HG03575 (cell line): ENCODE measurements around the gene GTF2IRD2.
"Not testable (repeated sequence)": the region's sequence is repeated elsewhere in the genome, so short reads cannot be mapped to it uniquely, and the experiment has no call there.

ENCODE experiments used
- ATAC-seq: cut with Tn5 transposase; IDR thresholded peaks from one replicate; pipeline ENCODE4 v1.9.1; 2021; ENCODE audit not compliant: unreplicated experiment, insufficient number of reproducible peaks, low FRiP score; ENCODE audit errors: extremely low read depth

The GTF2IRD2 gene

DNA sequence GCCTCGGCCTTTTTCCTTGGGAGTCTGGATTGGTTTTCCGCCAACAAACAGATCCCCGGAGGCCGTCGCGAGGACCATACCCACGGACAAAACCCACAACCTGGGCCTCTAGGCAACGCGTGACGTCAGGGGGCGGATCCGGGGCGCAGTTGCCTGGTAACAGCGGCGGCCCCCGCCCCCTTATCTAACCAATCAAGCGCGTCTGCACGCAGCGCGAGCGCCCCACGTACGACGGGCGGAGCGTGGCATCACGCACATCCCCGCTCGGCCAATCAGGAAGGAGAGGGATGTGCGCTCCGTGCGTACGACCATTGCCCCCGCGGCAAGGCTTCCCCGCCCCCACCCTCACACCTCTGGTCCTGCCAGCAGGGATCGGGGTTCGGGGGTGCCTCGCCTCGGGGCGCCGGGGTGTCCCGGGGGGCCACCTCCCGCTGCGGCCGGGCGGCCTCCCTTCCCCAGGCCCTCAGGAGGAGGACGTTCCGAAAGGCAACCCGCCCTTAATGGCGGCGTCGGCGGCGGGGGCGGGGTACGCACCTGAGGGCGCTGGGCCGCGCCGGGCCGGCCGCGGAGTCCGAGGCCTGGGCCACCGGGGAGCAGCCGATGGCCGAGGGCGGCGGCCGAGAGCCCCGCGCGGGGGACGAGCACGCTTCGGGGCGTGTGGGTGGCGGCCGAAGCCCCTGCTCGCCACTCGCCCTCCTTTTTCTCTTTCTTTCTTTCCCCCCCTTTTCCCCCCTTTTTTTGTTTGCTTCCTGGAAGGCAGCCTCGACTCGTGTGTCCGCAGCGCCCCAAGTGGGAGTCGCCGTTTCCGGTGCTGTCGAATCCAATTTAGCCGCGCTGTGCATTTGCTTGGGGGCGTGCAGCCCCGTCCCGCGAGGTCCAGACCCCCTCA lies at the start of gene GTF2IRD2:
GTF2IRD2 (minus strand) TSS at position 773 of the 889 bp plus-strand sequence. CDS start 15,227 bp downstream, outside the sequence.
- not testable (repeated sequence) for ATAC-seq

DNA sequence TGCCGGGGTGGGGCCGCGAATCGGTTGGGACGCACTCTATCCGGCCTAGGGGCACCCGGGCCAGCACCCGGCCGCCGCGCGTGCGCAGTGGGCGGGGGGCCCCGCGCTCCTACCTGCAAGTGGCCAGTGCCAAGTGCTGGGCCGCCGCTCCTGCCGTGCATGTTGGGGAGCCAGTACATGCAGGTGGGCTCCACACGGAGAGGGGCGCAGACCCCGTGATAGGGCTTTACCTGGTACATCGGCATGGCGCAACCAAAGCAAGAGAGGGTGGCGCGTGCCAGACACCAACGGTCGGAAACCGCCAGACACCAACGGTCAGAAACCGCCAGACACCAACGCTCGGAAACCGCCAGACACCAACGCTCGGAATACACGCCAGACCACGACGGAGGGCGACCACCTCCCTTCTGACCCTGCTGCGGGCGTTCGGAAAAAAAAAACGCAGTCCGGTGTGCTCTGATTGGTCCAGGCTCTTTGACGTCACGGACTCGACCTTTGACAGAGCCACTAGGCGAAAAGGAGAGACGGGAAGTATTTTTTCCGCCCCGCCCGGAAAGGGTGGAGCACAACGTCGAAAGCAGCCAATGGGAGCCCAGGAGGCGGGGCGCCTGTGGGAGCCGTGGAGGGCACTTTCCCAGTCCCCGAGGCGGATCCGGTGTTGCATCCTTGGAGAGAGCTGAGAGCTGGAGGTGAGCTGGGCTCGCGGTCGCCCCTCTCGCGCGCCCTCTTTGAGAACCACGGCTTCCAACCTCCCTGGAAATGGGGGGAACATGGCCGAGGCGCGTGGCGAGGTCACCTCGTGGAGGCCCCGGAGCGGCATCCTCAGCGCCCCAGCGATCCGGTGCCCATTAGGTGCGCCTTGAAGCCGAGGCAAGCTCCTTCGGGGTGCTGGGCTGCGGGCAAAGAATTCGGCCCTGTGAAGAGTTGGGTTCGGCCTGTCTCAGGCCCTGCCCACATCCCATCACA lies 39.0 kb upstream of the GTF2IRD2 start:
- not testable (repeated sequence) for ATAC-seq

DNA sequence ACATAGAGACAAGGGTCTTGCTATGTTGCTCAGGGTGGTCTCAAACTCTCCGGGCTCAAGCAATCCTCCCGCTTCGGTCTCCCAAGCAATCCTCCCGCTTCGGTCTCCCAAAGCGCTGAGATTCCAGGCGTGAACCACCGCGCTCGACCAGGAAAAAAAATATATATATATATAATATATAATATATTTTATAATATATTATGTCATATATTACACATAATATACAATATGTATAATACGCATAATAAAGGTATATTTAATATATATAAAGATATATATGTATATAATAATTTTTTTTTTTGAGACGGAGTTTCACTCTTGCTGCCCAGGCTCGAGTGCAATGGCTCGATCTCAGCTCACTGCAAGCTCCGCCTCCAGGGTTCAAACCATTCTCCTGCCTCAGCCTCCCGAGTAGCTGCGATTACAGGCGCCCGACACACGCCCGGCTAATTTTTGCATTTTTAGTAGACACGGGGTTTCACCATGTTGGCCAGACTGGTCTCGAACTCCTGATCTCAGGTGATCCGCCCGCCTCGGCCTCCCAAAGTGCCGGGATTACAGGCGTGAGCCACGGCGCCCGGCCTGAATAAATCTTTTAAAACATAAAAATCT lies 38.2 kb upstream of the GTF2IRD2 start:
- not testable (repeated sequence) for ATAC-seq

DNA sequence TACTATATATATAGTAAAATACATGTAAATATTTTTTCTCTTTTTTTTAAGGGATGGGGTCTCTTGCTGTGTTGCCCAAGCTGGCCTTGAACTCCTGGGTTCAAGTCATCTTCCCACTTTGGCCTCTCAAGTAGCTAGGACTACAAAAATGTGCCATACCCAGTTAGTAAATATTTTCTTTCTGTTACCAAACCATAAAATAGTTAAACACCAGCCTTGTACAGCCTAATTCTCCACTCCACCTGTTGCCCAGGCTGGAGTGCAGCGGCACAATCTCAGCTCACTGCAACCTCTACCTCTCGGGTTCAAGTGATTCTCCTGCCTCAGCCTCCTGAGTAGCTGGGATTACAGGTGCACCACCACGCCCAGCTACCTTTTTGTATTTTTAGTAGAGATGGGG lies 33.9 kb upstream of the GTF2IRD2 start:
- ATAC-seq: not testable (repeated sequence)

DNA sequence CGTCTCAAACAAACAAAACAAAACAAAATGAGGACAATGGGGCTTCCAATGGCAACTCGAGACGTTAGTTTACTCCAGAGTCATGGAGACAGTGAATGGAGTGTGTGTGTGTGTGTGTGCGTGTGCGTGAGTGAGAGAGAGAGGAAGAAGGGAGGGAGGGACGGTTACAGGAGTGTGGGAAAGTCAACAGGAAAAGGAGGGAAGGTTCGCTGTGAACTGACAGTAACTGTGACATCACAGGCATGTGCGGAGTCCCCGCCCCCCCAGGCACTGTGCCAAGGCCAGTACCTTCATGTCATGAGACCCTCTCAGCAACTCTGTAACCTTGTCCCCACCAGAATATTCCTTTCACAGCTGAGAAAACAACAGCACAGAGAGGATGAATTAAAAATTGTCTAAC lies 30.7 kb upstream of the GTF2IRD2 start:
- ATAC-seq: not testable (repeated sequence)

DNA sequence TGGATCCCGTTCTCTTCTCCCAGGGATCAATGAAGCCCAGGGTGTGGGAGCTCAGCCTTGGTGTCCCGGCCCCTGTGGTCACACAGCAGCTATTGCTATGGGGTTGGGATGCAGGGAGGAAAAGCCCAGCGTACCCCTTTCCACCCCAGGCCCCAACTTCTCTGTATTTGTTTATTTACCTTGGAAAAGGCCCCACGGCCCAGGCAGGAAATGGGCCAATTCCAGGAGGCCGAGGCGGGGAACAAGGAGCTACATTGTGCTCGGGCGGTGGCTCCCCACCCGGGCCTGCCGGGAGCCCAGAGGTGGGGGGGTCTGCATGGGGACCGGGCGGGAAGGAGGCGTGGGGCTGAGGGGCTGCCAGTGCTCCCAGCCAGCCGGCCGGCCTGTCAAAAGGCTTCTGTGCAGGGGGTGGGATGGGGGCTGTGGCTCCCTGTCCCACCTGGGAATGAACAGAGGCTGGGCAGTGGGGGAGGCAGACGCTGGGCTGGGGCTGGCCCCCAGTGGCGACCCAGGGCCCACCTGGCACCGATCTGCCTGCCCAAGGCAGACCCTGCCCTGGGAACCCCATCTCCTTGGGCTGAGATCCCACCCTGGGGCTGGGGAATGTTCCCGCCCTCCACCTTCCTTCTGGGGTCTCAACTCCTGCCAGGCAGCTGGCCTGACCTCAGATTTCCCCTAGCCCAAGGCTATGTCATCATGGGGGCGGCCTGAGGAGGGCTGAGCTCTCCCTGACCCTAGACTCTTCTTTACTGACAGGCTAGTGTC lies 23.5 kb upstream of the GTF2IRD2 start:
- not testable (repeated sequence) for ATAC-seq

DNA sequence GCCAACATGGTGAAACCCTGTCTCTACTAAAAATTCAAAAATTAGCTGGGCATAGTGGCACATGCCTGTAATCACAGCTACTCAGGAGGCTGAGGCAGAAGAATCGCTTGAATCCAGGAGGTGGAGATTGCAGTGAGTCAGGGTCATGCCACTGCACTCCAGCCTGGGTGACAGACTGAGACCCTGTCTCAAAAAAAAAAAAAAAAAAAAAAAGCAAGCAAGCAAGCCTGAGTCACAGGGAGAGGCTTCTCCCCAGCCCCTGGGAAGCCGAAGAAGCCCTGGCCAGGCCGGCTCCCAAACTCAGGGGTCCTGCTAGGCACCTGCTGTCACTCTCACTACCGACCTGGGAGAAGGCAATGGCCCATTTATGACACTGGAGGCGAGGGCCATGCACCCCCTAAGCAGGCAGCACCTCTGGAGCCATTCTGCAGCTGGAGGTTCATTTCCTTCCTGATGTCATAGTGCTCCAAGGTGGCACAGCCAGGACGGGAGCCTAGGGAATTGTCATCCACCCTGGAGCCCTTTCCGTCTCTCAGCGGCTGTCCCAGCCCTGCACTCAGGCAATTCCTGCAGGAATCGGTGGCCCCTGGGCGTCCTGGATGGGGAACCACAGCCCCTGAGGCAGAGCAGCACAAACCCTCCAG lies 22.8 kb upstream of the GTF2IRD2 start:
- ATAC-seq: not testable (repeated sequence)

DNA sequence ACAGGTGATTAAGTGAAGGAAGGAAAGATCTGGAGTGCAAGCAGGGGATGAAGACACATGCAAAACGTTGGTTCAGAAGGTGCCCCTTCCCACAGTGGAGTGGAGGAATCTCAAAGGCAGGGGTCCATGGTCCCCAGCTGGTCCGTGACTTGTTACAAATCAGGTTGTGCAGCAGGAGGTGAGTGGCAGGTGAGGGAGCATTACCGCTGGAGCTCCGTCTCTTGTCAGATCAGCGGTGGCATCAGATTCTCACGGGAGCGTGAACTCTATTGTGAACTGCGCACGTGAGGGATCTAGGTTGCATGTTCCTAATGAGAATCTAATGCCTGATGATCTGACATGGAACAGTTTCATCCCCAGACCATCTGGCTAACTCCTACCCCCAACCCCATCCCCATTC lies 21.1 kb upstream of the GTF2IRD2 start:
- not testable (repeated sequence) for ATAC-seq

DNA sequence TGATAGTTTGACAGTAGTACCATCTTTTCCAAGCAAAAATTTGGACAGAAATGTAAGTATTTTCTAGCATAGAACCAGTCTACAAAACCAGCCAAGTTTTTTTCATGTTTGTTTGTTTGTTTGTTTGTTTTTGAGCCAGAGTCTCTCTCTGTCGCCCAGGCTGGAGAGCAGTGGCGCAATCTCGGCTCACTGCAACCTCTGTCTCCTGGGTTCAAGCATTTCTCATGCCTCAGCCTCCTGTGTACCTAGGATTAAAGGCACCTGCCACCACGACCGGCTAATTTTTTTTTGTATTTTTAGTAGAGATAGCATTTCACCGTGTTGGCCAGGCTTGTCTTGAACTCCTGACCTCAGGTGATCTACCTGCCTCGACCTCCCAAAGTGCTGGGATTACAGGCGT lies 14.4 kb upstream of the GTF2IRD2 start:
- ATAC-seq: not testable (repeated sequence)

DNA sequence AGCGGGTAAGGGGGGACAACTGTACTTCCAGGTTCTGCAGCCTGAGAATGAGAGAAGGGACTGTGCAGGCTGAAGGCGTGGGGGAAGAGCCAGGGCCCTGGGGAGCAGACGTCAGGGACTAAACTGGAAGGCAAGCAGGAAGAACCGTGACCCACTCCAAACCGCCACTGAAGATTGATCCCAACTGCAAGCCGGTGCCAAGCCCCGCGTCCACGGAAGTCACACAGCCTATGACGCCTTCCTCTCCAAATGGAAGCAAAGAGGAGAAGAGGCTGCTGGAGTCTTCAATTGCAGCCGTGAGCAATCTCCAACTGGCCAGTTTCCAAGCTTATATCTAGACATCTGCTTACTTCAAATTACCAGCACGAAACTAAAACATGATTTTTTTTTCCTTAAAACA lies 1.6 kb downstream of the GTF2IRD2 start:
- ATAC-seq: not testable (repeated sequence)

DNA sequence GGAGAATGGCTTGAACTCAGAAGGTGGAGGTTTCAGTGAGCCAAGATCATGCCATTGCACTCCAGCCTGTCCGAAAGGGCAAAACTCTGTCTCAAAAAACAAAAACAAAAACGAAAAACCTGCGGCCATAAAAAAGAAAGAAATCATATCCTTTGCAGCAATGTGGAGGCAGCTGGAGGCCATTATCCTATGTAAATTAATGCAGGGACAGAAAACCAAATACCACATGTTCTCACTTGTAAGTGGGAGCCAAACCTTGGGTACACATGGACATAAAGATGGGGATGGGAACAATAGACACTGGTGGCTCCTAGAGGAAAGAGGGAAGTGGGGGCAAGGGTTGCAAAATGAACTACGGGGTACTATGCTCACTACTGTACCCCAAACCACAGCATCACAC lies 21.0 kb downstream of the GTF2IRD2 start:
- ATAC-seq: not testable (repeated sequence)

DNA sequence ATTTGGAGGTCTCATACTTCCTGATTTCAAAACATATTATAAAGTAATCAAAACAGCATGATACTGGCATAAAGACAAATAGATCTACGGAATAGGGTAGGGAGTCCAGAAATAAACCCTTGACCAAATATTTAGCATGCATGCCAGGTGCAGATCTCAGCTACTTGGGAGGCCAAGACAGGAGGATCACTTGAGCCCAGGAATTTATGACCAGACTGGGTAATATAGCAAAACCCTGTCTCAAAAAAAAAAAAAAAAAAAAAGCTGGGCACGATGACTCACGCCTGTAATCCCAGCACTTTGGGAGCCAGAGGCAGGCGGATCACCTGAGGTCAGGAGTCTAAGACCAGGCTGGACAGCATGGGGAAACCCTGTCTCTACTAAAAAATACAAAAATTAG lies 21.4 kb downstream of the GTF2IRD2 start:
- not testable (repeated sequence) for ATAC-seq

DNA sequence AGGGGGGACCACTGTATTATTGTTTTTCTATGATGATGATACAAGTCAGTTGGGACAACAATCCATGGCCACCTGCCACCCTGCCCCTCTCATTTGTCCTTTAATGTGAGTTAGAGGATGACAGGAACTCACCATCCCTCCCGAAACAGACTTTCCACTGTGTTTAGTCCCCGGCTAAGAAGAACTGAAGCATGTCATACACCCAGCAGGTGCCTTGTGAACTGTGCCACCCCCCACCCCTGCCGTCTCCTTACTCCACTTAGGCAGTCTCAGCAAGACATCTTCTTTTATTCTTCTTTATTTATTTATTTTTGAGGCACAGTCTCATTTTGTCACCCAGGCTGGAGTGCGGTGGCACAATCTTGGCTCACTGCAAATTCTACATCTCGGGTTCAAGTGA lies 30.1 kb downstream of the GTF2IRD2 start:
- ATAC-seq: not testable (repeated sequence)

DNA sequence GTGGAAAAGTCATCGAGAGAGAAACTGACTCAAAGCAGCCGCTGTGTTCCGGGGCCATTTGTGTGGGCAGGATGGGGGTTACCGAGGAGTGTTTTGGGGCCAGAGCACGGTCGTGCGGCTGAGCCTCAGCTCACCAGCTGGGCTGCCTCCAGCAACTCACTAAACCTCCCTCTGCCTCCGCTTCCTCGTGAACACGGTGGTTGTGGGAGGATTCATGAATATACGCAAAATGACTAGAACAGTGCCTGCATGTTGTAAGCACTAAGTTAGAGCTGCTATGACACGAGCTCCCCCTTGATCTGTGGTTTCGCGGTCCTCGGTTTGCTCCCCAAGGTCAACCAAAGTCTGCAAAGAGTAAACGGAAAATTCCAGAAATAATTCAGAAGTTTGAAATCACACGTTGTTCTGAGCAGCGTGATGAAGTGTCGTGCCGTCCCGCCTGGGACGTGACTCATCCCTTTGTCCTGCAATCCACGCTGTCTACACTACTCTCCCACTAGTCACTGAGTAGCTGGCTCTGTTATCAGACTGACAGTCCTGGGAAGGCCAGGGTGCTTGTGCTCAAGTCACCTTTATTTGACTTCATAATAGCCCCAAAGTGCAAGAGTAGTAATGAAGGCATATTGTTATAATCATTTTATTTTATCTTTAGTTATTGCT lies 31.1 kb downstream of the GTF2IRD2 start:
- ATAC-seq: not testable (repeated sequence)

DNA sequence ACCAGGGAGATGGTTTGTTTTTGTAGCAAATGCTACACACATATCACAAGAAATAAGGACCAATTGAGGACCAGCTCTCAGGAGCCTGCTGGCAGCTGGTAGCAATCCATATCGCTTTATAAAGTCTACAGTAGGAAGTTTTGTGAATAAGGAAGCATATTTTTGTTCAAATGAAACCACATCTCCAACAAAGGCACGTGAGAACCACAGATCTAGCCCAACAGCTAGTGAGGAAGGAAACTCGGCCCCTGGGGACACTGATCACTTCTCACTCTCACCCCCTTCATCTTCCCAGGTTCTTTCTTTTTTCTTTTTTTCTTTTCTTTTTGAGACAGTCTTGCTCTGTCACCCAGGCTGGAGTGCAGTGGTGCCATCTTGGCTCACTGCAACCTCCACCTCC lies 35.5 kb downstream of the GTF2IRD2 start:
- ATAC-seq: not testable (repeated sequence)

DNA sequence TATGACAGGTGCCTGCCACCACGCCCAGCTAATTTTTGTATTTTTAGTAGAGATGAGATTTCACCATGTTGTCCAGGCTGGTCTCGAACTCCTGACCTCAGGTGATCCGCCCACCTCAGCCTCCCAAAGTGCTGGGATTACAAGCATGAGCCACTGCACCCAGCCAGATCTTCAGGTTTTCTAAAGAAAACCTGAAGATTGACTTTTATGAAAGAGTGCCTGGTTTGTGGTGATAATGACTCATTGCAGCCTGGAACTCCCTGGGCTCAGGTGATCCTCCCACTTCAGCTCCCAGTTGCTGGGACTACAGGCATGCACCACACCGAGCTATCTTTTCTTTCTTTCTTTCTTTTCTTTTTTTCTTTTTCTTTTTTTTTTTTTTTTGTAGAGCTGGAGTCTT lies 52.8 kb downstream of the GTF2IRD2 start:
- ATAC-seq: not testable (repeated sequence)

DNA sequence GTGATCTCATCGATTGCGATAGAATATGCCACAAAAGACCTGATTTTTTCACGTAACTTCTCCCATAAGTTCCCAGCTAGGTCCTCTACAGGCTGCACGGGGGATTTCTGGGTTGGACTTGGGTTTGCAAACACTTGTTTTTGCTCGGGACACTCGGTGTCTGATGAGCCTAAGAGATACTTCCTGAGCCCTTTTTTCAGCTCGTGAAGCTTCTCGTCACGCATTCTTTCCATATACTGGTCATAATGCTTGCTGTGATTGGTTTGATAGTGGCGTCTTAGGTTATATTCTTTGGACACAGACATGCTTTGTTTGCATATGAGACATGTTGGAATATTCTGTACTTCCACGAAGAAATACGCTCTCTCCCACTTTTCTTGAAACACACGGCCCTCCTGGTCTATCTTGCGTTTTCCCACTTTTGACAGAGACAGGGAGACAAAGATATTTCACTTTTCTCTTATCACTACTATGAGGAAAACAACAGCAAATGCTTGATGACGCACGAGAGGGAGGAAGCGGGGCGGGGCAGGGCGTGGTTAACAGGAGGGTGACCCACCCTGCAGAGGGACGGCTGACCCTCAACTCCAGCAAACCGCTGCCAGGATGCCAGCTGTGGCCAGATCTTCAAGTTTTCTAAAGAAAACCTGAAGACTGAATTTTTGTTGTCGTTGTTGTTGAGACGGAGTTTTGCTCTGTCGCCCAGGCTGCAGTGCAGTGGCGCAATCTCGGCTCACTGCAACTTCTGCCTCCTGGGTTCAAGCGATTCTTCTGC lies 53.4 kb downstream of the GTF2IRD2 start:
- not testable (repeated sequence) for ATAC-seq
